GM21390 (cell line): ENCODE data around the gene ZNF71.
"Not testable (repeated sequence)": the region's sequence is repeated elsewhere in the genome, so short reads cannot be mapped to it uniquely, and the experiment has no call there.

ENCODE experiments used
- ATAC-seq: cut with Tn5 transposase; IDR thresholded peaks from one replicate; pipeline ENCODE4 v1.9.1; 2021; ENCODE audit not compliant: unreplicated experiment

ZNF71 gene

DNA sequence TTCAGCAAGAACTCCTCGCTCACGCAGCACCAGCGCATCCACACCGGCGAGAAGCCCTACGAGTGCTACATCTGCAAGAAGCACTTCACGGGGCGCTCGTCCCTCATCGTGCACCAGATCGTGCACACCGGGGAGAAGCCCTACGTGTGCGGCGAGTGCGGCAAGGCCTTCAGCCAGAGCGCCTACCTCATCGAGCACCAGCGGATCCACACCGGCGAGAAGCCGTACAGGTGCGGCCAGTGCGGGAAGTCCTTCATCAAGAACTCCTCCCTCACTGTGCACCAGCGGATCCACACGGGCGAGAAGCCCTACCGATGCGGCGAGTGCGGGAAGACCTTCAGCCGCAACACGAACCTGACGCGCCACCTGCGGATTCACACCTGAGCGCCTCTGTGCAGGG is 27.3 kb downstream of the ZNF71 start:
- ATAC-seq, result no peak

DNA sequence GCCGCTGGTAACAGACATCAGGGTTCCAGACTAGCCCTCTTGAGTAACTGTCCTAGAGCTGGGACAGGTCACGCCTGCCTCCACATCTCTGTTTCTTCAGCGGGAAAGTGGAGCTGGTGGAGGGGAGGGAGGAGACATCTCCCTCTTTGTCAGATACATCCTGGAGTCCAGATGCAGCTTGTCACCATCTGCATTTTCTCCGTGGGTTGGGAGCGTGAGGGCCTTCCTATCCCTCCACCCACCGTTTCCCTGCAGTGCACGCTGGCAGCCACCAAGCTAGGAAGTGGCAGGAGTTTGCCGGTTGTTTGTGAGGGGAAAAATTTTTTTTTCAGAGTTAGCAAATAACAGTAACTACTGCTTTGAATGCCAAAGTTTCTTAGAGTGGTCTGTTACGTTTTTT is 27.9 kb downstream of the ZNF71 start:
- ATAC-seq, result no peak

DNA sequence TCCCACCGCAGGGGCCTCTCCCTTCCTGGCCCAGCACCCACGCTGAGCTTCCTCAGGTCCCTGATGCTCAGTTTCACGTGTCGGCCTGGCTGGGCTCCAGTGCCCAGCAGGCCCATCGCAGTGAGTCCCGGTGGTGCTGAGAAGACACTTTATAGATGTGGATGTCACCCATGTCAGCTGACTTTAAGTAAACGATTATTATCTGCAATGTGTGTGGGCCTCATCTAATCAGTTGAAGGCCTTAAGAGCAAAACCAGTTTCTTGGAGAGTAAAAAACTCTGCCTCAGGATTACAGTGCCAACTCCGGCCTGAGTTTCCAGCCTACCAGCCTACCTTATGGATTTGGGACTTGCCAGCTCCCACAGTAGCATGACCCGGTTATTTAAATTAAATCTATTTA is 30.6 kb downstream of the ZNF71 start:
- ATAC-seq, result no peak

DNA sequence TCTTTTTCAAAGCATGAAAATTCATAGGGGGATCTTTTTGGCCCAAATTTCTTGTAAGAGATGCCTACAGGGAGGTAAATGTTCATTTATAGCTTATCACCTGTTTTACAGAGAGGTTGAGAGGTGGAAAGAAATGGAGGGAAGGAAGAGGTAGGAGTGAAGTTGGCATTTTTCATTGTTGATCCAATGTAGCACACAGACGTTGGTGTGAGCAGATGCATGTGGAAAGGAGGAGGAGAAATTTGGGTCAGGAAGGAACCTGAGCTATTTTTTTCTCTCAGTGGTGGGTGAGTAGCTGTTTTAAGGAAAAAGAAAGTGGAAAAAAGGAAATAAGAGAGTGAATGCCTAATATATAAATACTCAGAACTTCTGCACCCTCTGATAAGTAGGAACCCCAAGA is 37.9 kb downstream of the ZNF71 start:
- no peak for ATAC-seq

DNA sequence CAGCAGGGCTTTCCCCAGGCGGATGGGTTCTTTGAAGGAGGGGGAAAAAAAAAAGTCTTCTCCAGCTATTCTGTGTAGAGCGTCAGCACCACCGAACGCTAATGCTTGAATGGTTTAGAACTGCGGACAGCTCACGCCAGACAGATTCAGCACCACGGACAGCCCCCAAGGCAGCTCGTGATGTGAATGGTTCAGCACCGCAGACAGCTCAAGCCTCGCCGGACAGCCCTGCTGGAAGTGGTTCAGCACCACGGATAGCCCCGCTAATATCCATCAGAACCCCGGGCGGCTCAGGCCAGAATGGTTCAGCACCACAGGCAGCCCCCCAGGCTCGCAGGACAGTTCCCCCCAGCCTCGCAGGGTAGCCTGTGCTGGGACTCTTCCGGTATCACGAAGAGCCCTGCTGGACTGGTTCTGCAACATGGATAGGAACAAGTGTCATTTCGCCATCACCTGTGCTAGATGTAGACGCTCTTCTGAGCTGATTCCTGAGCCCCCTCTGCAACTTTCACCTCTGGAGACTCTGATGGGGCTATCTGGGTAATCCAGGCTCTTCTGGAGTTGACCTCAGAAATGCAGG is 43.0 kb downstream of the ZNF71 start:
- no peak for ATAC-seq

DNA sequence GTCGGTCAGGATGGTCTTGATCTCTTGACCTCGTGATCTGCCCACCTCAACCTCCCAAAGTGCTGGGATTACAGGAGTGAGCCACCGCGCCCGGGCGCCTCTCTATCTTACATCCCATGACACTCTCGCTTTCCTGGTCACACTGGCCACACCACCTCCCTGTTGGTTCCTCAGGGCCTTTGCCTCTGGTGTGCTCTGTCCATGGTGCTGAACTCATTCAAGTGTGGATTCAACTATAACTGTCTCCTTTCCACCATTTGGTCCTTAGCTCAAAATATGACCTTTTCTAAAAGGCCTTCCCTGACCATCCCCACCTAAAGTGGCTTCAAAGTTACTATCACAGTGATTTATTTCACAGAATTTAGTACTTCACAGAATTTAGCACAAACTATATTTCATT is 44.1 kb downstream of the ZNF71 start:
- no peak for ATAC-seq

DNA sequence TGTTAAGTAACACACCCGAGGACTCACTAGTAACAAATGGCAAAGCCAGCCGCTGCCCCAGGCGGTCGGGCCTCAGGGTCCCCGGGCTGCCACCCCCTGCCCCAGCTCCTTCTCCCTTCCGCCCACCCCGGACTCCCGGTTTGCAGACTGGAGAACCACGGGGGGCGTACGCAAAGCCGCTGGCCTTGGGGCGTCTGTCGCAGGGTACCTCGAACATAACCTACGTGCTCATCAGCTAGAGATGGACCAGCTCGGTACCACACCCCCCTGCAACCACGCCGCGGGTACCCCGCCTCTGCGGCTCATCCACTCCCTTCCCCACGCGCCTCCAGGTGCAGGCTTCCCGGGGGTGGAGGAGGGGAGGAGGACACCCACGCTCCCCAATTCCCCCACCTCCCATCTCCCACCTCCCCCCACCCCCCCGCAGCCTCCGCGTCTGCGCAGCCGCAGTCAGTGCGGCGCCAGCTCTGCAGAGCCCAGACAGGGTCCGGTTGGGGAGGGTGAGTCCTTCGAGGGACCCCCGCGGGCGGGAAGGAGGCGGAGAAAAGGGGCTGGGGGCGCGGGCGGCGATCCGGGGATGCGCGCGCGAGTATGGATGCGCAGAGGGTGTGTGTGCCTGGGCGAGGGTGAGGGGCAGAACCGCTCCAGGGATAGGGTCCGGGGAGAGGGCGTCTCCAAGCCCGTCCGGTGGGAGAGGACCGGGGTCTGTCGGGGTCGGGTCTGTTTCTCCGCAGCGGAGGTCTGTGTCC is 47.8 kb downstream of the ZNF71 start, which contains the start of gene SMIM17:
Gene SMIM17, plus strand, starts transcription at position 449 of the 749 bp plus-strand sequence. CDS start 2,509 bp downstream, outside the sequence.
- ATAC-seq, result no peak

DNA sequence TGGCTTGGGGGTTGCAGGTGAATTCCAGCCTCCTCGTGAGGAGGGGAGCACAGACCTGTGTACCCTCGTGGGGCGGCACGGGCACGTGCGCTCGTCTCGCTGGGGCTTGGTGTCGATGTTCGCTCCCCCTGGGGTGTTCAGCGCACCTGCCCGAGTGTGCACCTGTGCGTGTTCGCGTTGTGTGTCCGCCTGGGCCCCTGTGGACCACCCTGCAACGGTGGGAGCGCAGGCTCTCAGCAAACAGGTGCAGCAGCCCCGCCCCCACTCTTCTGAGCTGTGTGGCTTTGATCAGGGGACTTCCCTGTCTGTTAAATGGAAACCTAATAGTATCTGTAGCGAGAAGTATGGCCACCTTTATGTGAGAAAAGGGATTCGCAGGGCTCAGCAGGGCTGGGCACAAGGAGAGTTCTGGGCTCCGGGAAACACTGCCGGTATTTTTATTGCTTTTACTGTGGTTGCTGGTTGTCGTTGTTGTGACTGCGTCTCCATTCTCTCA is 48.4 kb downstream of the ZNF71 start:
- no peak for ATAC-seq

DNA sequence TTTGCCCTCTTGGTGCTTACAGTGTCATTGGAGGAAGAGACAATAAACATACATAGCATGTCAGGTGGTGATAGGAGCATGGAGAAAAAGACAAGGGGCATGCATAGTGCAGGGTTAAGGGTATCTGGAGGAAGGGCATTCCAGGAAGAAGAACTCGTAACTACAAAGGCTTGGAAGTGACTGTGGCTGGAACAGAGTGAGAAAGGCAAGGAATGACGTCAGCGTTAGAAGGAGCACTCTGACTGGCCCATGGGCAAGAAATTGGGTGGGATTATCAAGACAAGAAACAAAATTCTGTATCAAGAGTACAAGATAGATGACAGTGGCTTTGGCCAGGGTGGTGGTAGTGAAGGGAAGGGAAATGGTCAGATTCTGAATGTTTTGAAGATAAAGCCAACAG is 59.0 kb downstream of the ZNF71 start:
- no peak for ATAC-seq

DNA sequence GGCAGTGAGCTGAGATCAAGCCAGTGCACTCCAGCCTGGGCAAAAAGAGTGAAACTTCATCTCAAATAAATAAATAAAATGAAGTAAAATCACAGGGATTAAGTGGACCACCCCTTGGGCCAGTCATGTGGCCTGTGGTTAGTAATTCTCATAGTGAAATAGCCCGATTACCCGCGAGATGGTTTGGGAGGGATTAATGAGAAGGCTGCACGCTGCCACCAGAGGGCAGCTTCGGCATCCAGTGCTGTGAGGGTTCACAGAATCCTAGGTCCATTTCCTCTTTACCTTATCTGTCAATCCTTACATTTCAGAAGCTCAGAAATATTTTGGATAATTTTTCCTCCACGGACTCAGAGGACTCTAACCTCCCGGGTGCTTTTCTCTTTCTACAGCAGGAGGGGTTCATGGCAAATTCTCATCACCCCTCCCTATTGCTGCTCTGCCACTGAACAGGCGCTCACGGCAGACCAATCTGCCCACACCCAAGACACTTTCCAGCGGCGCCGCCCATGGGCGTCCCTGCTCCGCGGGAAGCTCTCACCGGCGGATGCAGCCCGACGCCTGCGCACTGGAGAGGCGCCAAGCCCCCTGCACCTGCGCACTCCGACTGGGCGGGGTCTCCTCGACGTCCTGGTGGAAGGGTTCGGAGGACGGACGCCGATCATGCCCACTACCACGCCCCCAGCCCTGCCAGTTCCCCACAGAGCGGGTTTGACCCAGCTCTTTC is 65.4 kb downstream of the ZNF71 start:
- no peak for ATAC-seq

DNA sequence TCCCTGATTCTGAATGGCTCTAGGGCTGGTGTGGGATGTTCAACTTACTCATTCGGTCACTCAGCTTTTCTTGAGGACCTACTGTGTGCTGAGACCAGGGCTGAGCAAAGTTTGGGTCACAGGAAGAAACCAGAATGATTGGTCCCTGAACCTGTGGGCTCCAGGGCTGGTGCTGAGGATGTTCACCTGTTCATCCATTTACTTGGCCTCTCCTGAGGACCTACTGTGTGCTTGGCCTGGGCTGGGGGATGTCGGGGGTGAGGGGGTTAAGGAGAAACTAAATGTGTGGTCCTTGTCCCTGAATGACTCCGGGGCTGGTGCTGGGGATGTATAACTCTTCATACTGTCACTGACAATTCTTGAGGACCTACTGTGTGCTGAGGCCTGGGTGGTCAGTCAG is 66.1 kb downstream of the ZNF71 start:
- no peak for ATAC-seq

DNA sequence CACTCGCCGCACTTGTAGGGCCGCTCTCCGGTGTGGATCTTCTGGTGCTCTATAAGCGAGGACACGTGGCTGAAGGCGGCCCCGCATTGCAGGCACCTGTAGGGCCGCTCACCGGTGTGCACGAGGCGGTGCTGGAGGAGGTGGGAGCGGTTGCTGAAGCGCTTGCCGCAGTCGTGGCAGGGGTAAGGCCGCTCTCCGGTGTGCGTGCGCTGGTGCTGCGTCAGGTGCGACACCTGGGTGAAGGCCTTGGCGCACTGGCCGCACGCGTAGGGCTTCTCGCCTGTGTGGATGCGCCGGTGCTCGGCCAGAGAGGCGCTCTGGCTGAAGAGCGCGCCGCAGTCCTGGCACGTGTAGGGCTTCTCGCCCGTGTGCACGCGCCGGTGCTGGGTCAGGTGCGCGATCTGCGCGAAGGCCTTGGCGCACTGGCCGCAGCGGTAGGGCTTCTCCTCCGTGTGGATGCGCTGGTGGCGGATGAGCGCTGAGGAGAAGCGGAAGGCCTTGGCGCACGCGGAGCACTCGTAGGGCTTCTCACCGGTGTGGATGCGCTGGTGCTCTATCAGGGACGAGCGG is 68.9 kb downstream of the ZNF71 start:
- no peak for ATAC-seq

DNA sequence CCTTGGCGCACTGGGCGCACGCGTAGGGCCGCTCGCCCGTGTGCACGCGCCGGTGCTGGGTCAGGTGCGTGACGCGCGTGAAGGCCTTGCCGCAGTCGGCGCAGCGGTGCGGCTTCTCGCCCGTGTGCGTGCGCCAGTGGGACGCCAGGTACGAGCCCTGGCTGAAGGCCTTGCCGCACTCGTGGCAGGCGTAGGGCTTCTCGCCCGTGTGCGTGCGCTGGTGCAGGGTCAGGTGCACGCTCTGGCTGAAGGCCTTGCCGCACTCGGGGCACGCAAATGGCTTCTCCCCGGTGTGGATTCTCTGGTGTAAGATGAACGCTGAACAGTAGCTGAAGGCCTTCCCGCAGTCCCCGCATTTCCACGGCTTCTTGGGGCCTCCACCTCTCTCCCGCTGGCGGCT is 69.4 kb downstream of the ZNF71 start:
- no peak for ATAC-seq

DNA sequence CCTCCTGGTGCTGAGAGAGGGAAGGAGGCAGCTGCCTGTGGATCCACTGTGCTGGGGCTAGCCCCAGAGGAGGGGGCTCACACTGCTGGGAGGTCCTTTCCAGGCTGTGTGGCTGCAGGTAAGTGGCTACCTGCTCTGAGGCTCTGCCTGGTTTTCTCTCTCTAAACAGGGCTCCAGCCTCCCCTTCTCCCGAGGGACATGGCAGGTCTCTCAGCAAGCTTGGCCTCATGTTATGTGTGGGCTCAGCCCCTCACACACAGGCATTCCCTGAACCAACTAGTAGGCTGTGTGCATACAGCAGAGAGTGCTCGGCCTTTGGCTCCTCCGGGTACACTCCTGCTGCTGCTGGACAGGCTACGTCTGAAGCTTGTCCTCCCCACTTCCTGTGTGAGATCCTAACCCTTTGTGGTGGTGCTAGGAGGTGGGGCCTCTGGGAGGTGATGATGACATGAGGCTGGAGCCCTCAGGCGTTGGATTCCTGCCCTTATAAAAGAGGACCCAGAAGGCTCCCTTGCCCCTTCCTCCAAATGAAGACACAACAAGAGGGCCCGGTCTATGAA is 72.3 kb downstream of the ZNF71 start:
- ATAC-seq, result no peak

DNA sequence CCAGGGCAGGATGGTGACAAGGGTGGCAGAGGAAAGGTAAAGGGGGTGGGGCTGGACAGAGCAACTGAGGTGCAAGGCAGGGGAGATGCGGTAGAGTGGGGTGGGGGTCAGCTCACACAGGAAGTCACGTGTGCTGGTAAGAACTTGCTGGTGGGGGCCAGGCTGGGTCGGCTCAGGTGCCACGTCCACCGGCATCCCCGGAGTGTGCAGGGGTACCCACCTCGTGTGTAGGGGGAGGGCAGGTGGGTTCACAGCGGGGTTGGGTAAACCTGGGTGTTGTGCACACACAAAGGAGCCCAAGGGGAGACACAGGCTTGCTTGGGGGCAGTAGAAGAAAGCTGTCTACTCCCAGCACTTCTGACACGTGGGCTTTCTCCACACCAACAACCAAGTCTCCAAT is 73.6 kb downstream of the ZNF71 start:
- no peak for ATAC-seq

DNA sequence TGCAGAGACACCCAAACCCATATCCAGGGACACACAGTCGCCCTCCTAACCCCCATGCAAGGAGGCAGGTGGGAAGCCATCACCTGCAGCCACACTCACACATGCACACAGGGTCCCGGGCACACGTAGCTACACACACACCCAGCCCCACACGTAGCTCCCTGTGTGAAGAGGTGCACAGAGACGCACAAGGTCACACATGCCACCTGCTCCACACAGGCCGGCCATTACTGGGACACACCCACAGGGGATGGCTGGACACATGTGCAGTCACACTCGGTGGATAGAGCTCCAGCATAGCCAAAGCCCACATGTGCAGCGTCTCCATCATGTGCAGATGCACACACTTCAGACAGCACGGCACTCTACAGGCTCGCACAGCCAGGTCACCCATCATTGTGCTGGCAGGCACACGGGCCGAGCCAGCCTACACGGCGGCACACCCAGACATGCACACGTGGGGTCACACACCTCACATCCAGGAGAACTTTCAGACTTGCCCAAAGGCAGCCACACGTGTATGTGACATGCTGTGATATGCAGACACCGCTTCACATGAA is 75.4 kb downstream of the ZNF71 start:
- ATAC-seq, result no peak

DNA sequence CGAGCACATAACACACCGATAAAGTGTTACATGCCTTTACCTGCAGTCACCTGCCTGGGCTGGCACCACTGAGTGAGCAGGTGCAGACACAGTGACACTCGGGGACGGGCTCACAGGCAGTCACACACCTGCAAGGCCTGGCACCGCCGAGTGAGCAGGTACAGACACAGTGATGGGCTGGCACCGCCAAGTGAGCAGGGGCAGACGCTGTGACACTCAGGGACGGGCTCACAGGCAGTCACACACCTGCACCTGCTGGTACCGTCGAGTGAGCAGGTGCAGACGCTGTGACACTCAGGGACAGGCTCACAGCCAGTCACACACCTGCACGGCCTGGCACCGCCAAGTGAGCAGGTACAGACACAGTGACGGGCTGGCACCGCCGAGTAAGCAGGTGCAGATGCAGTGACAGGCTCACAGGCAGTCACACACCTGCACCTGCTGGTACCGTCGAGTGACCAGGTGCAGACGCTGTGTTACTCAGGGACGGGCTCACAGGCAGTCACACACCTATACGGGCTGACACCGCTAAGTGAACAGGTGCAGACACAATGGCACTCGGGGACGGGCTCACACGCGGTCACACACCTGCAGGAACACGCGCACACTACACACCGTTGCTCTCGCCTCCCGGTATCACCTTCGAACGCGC is 76.0 kb downstream of the ZNF71 start:
- no peak for ATAC-seq

DNA sequence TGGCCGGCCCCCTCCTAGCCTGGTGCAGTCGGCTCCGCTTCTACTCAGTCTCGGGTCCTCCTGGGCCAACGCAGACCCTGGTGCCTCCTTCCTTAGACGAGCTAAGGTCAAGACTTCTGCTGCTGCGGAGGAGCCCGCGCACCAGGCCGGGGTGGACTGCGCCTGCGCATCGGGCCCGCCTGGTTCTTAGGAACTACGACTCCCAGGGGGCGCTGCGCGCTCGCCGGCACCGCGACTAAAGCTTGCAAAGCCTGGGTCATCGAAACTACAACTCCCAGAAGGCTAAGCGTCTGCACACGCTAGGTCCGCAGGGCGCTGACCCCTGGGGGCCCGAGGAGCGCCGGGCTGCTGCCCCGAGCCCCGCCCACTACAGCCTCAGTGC is 76.5 kb downstream of the ZNF71 start, which contains the start of gene ZNF835:
Gene ZNF835, minus strand, starts transcription at position 145 of the 382 bp plus-strand sequence. CDS start 6,559 bp downstream, outside the sequence.
- no peak for ATAC-seq

DNA sequence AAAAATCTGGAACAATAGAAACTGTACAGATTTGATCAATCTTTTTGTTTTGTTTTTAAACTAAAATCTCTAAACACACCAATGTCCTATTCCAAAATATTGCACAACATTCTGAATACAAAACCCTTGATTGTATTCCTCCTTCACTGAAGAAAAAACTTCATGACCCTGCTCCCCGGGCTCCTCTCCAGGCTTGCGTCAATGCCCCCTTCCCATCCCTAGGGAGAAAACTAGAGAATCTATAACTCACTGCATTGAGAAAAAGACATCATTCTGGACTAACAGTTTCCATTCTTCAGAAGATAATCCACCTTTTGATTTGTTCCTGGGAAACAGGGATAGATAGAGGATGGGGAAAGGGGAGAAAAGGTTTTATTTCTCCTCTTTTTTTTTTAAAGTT is 77.5 kb downstream of the ZNF71 start:
- not testable (repeated sequence) for ATAC-seq
